HG03520 (cell line): Measurements from ENCODE around the gene ATL2.
A peak's percentile ranks its signal among the peaks of the same experiment; 100 is the strongest.
"Not testable (repeated sequence)": the region's sequence is repeated elsewhere in the genome, so short reads cannot be mapped to it uniquely, and the experiment has no call there.

Experiments used
- ATAC-seq: cut with Tn5 transposase; IDR thresholded peaks from one replicate; pipeline ENCODE4 v1.9.1; 2021; ENCODE audit warnings: mild to moderate bottlenecking, moderate library complexity; ENCODE audit not compliant: unreplicated experiment

Gene ATL2

DNA sequence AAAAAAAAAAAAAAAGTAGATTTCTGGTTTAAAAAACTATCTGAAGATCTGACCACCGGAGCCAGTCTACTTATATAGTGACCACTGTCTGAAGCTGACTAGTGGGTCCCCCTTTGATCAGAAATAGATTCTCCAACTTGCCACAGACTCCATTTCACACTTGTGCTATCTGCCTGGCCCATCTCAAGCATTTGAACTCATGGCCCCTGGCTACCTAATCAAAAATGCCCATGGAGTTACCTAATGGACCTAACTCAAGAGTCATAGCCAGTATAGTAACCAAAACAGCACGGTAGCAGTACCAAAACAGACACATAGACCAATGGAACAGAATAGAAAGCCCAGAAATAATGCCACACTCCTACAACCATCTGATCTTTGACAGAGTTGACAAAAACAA lies 17.0 kb upstream of the ATL2 start:
- no peak for ATAC-seq

- no peak for ATAC-seq
Measured at GRCh38 chr2:38390947-38391346, 13.9 kb upstream of the ATL2 start.

DNA sequence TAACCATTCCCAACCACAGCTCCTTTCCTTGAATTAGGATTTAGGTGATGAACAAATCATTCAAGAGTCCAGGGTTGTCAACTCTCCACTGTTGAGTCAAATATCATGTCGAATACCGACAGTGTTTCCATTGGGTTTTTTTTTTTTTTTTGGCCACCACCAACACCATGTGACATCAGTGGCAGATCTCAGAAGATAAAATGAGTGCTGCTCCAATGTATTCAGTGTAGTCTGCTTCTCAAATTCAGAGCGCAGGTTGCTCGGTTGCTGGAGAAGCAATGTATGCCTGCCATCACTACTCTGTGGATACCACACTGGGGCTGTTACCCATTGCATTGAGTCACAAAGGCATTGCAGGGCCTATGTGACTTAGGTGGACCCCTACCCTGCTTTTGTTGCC lies 10.8 kb upstream of the ATL2 start:
- no peak for ATAC-seq

GRCh38 chr2:38386821-38387220 lies 9.7 kb upstream of the ATL2 start:
- no peak for ATAC-seq

DNA sequence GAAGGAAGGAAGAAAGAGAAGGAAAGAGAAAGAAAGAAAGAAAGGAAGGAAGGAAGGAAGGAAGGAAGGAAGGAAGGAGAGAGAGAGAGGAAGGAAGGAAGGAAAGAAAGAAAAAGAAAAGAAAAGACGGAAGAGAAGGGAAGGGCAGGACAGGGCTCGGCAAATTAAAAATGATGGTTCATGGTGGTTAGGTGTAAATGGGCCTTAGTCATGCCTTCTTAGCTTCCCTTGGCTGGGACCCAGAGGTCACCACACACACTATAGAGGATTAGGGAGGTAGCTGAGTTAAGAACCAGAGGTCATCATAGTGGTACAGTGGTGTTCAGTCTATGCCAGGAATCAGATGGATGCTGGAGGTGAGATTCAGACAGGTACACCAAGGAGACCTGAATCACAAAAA lies 9.3 kb upstream of the ATL2 start:
- ATAC-seq: no peak

DNA sequence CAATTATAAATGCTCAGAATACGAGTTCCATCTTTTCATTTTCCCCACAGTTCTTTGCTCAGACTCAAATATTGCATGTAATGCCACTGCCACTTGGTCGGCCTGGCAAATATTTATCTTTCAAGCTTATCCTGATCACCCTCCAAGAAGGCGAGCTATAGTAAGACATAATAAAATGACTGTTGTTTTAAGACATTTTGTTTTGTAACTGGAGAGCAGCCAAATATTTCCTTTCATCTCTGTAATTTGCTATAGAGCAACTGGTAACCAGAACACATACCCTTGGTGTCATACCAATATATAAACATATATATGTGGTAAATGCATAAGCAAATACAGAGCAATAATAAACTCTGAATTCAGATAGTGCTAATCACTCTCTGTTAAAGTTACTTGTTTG lies 7.3 kb upstream of the ATL2 start:
- no peak for ATAC-seq

DNA sequence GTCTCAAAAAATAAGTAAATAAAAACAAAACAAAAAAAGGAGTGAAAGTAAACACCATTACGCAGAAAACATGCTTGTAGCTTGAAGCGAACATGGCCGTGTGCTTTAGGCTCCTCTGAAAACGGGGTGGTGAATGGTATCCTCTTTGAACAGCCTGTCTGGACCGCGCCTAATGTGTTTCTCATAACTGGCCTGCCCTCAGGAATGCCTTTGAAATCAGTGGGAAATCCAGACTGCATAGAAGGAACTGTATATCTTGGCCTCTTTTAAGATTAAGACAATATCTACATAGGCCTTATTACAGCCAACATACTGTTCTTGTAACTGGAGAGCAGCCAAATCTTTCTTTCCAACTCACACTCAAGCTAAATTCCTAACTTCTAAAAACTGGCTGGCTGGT lies 6.7 kb upstream of the ATL2 start:
- not testable (repeated sequence) for ATAC-seq

- ATAC-seq: no peak
Measured at GRCh38 chr2:38381381-38382143, 4.5 kb upstream of the ATL2 start.

- ATAC-seq: no peak
Measured at GRCh38 chr2:38380397-38381130, 3.5 kb upstream of the ATL2 start.

DNA sequence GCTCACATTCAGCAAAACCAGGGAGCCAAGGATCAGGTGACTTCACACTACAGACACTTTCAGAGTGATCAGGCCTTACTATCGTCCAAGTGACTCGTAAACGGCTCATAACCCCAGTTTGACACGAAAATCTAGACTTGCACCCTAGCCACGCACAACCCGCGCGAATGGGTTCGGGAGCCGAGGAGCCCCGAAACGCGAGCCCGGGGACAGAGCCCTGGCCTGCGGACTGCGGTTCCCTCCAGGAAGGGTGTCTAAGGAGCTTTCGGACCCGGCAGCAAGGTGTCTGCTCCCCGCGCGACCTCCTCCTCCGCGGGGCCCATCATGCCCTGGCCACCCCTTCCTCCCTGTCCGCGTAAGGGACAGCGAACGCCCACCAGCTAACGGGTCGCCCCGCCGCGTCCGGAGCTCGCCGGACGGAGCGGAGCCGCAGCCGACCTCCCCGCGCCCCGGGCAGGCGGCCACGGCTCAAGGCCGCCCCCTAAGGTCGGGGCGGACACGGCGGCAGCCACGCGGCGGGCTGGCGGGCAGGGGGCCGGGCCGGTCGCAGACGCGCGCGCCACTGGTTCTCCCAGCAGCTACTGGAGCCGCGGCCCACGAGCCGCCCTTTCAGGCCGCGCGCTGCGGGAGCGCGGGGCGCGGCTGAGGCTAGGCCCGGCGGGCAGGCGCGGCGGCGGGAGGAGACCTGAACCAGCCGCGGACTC lies 575 bp downstream of the ATL2 start:
- peak; percentile 54 for ATAC-seq

GRCh38 chr2:38375696-38376345 lies 1.3 kb downstream of the ATL2 start:
- no peak for ATAC-seq

- no peak for ATAC-seq
Measured at GRCh38 chr2:38374984-38375383, 2.1 kb downstream of the ATL2 start.

DNA sequence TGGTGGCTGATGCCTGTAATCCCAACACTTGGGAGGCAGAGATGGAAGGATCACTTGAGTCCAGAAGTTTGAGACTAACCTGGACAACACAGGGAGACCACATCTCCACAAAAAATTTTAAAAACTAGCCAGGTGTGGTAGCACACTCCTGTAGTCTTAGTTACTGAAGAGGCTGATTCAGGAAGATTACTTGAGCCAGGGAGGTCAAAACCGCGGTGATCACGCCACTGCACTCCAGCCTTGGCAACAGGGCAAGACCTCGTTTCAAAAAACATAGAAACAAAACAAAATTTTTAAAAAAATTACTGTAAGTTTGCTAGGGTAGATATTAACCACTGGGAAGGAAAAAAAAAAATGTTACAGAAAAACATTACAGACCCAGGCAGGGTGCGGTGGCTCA lies 5.8 kb downstream of the ATL2 start:
- no peak for ATAC-seq

GRCh38 chr2:38370664-38371063 lies 6.4 kb downstream of the ATL2 start:
- no peak for ATAC-seq

GRCh38 chr2:38362232-38362631 lies 14.8 kb downstream of the ATL2 start:
- no peak for ATAC-seq

DNA sequence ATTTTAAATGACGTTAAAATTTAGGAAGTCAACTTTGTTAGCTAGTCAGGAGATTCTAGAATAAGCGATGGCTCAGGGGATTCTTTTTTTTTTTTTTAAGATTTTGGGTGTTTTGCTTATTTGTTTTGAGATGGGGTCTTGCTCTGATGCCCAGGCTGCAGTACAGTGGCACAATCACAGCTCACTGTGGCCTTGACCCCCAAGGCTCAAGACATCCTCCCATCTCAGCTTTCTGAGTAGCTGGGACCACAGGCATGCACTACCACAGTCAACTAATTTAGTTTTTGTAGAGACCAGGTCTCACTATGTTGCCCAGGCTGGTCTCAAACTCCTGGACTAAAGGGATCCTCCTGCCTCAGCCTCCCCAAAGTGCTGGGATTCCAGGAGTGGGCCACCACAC lies 16.9 kb downstream of the ATL2 start:
- no peak for ATAC-seq

DNA sequence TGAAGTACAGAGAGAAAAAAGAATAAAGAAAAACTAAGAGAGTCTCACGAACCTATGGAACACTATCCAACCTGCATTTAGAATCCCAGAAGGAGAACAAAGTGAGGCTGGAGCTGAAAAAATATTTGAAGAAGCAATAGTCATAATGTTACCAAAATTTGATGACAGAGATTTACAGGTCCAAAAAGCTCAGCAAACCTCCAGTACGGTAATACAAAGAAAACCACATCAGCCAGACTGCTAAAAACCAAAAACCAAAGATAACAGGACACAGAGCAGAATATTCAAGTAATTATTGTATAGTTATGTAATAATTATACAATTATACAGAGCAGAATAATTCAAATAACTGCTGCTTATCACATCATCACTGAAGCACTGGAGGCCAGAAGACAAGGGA lies 23.7 kb downstream of the ATL2 start:
- ATAC-seq: no peak

GRCh38 chr2:38352336-38352735 lies 24.7 kb downstream of the ATL2 start:
- ATAC-seq: no peak

- no peak for ATAC-seq
Measured at GRCh38 chr2:38345323-38346038, 31.6 kb downstream of the ATL2 start.

- no peak for ATAC-seq
Measured at GRCh38 chr2:38344813-38345212, 32.3 kb downstream of the ATL2 start.

- no peak for ATAC-seq
Measured at GRCh38 chr2:38343212-38343611, 33.9 kb downstream of the ATL2 start.
